GM19463 (cell line): ENCODE results near the gene KRTAP10-4.
"Not testable (repeated sequence)": the region's sequence is repeated elsewhere in the genome, so short reads cannot be mapped to it uniquely, and the experiment has no call there.

Experiments
- ATAC-seq: cut with Tn5 transposase; IDR thresholded peaks from one replicate; pipeline ENCODE4 v1.9.1; 2021; ENCODE audit warnings: mild to moderate bottlenecking, moderate library complexity; ENCODE audit not compliant: unreplicated experiment

KRTAP10-4 gene

GRCh38 chr21:44573630-44574456 lies at the start of gene KRTAP10-4:
TSS of gene KRTAP10-4 (plus strand) at chr21:44573729. CDS start at chr21:44573759, 30 bp downstream.
- ATAC-seq, result not testable (repeated sequence)

GRCh38 chr21:44524414-44525371 lies 48.8 kb upstream of the KRTAP10-4 start:
- no peak for ATAC-seq

GRCh38 chr21:44525391-44526095 lies 48.0 kb upstream of the KRTAP10-4 start:
- ATAC-seq, result no peak

GRCh38 chr21:44526096-44526997 lies 47.2 kb upstream of the KRTAP10-4 start:
- no peak for ATAC-seq

- no peak for ATAC-seq
These were observed 46.2 kb upstream of the KRTAP10-4 start for GRCh38 chr21:44527156-44527982.

- no peak for ATAC-seq
These were observed 45.4 kb upstream of the KRTAP10-4 start for GRCh38 chr21:44527983-44528633.

- ATAC-seq, result no peak
These were observed 44.9 kb upstream of the KRTAP10-4 start for GRCh38 chr21:44528634-44528995.

GRCh38 chr21:44529011-44529421 lies 44.5 kb upstream of the KRTAP10-4 start:
- ATAC-seq, result no peak

- no peak for ATAC-seq
These were observed 43.9 kb upstream of the KRTAP10-4 start for GRCh38 chr21:44529503-44530125.

- ATAC-seq, result no peak
These were observed 43.2 kb upstream of the KRTAP10-4 start for GRCh38 chr21:44530221-44530902.

- ATAC-seq, result no peak
These were observed 42.5 kb upstream of the KRTAP10-4 start for GRCh38 chr21:44530903-44531605.

- ATAC-seq, result no peak
These were observed 41.6 kb upstream of the KRTAP10-4 start for GRCh38 chr21:44531606-44532564.

GRCh38 chr21:44532712-44533111 lies 40.8 kb upstream of the KRTAP10-4 start:
- no peak for ATAC-seq

GRCh38 chr21:44533121-44533890 lies 40.2 kb upstream of the KRTAP10-4 start:
- no peak for ATAC-seq
